Stimulated activated naive CD8-positive, alpha-beta T cell treated with anti-CD3 and anti-CD28 coated beads, Interleukin-15, amount 100 ng/mL, for 72 hours (primary cell): ENCODE results near the gene CDCP2.

Experiments used
- ATAC-seq: fragments of 150-1000 bp; cut with Tn5 transposase; 2 replicates; pipeline ENCODE4 v1.10.0; 2021; ENCODE audit warnings: mild to moderate bottlenecking, moderate library complexity
- DNase-seq, 2 donors: peaks; one replicate each; pipeline ENCODE4 v3.0.0; 2021 to 2022
- H3K27ac Mint-ChIP-seq, 2 donors: one replicate each; pipeline ENCODE4 v1.8.0; 2022; ENCODE audit warnings: mild to moderate bottlenecking in 2 of 2, mixed read lengths in 2 of 2, moderate library complexity in 2 of 2
- H3K27me3 Mint-ChIP-seq: one replicate; pipeline ENCODE4 v1.8.0; 2022; ENCODE audit warnings: mixed read lengths
- H3K4me1 Mint-ChIP-seq: one replicate; pipeline ENCODE4 v1.8.0; 2022; ENCODE audit warnings: mild to moderate bottlenecking, mixed read lengths
- H3K4me3 Mint-ChIP-seq, 2 donors: one replicate each; pipeline ENCODE4 v1.8.0; 2022; ENCODE audit warnings: mild to moderate bottlenecking in 2 of 2, mixed read lengths in 2 of 2, moderate library complexity in 1 of 2
- H3K9me3 Mint-ChIP-seq, 2 donors: one replicate each; pipeline ENCODE4 v1.8.0; 2022; ENCODE audit warnings: mixed read lengths in 2 of 2

Gene CDCP2

GRCh38 chr1:54131419-54131818 is 21.4 kb downstream of the CDCP2 start:
- DNase-seq (no peak), ATAC-seq (no peak)
- H3K9me3 Mint-ChIP-seq = no peaks in the 10 kb centered on the region
- H3K27ac Mint-ChIP-seq = no peak overlapping the region
- H3K4me1 Mint-ChIP-seq = no peaks in the 10 kb centered on the region
- H3K27me3 Mint-ChIP-seq = no peaks in the 10 kb centered on the region
- no peak overlapping the region for H3K4me3 Mint-ChIP-seq

- no peaks in the 10 kb centered on the region for H3K27me3 Mint-ChIP-seq
- H3K4me3 Mint-ChIP-seq = no peak overlapping the region
- ATAC-seq (no peak), DNase-seq (no peak)
- no peak overlapping the region for H3K27ac Mint-ChIP-seq
- H3K9me3 Mint-ChIP-seq = no peaks in the 10 kb centered on the region
- H3K4me1 Mint-ChIP-seq = peaks cover 4% of the 10 kb centered on the region
Observed at GRCh38 chr1:54129858-54130257, 22.9 kb downstream of the CDCP2 start.

- no peak for ATAC-seq
- Mint-ChIP-seq H3K27me3 (no peaks in the 10 kb centered on the region), H3K4me1 (peaks cover 11% of the 10 kb centered on the region), H3K9me3 (no peaks in the 10 kb centered on the region), H3K27ac (no peak overlapping the region), H3K4me3 (no peak overlapping the region)
- no peak for DNase-seq
Observed at GRCh38 chr1:54127594-54128300, 25.1 kb downstream of the CDCP2 start.

- no peak overlapping the region for H3K27ac Mint-ChIP-seq
- H3K4me1 Mint-ChIP-seq = peaks cover 18% of the 10 kb centered on the region
- H3K27me3 Mint-ChIP-seq = no peaks in the 10 kb centered on the region
- DNase-seq (no peak), ATAC-seq (no peak)
- H3K9me3 Mint-ChIP-seq = no peaks in the 10 kb centered on the region
- no peak overlapping the region for H3K4me3 Mint-ChIP-seq
Observed at GRCh38 chr1:54126271-54126815, 26.5 kb downstream of the CDCP2 start.

- no peak for ATAC-seq
- Mint-ChIP-seq H3K4me3 (no peak overlapping the region), H3K4me1 (peaks cover 19% of the 10 kb centered on the region), H3K9me3 (no peaks in the 10 kb centered on the region), H3K27me3 (no peaks in the 10 kb centered on the region), H3K27ac (peak overlapping the region in 1 of 2 donors; percentile 8)
- DNase-seq = no peak
Observed at GRCh38 chr1:54125386-54126070, 27.3 kb downstream of the CDCP2 start.

GRCh38 chr1:54124906-54125305 is 27.9 kb downstream of the CDCP2 start:
- H3K4me1 Mint-ChIP-seq = peaks cover 19% of the 10 kb centered on the region
- no peak overlapping the region for H3K4me3 Mint-ChIP-seq
- H3K27me3 Mint-ChIP-seq = no peaks in the 10 kb centered on the region
- H3K9me3 Mint-ChIP-seq = no peaks in the 10 kb centered on the region
- ATAC-seq = no peak
- no peak for DNase-seq
- H3K27ac Mint-ChIP-seq = peak overlapping the region in 1 of 2 donors; percentile 69

- Mint-ChIP-seq H3K9me3 (no peaks in the 10 kb centered on the region), H3K4me3 (no peak overlapping the region), H3K27ac (no peak overlapping the region), H3K27me3 (no peaks in the 10 kb centered on the region), H3K4me1 (peaks cover 19% of the 10 kb centered on the region)
- DNase-seq (no peak), ATAC-seq (no peak)
Observed at GRCh38 chr1:54124472-54124871, 28.3 kb downstream of the CDCP2 start.

- H3K27me3 Mint-ChIP-seq = no peaks in the 10 kb centered on the region
- no peak for ATAC-seq
Observed at GRCh38 chr1:54122992-54123391, 29.8 kb downstream of the CDCP2 start.

GRCh38 chr1:54122135-54122751 is 30.6 kb downstream of the CDCP2 start:
- Mint-ChIP-seq H3K4me3 (peak overlapping the region; percentile 45 to 58), H3K4me1 (peaks cover 19% of the 10 kb centered on the region), H3K9me3 (no peaks in the 10 kb centered on the region), H3K27me3 (no peaks in the 10 kb centered on the region), H3K27ac (no peak overlapping the region)
- DNase-seq (no peak), ATAC-seq (peak; percentile 9)

More at GRCh38 chr1:54122992-54123391, 29.8 kb downstream of the CDCP2 start:
- no peaks in the 10 kb centered on the region for H3K9me3 Mint-ChIP-seq
- H3K4me1 Mint-ChIP-seq = peaks cover 19% of the 10 kb centered on the region
- no peak overlapping the region for H3K4me3 Mint-ChIP-seq
- no peak for DNase-seq
- H3K27ac Mint-ChIP-seq = no peak overlapping the region

GRCh38 chr1:54121482-54122134 is 31.2 kb downstream of the CDCP2 start:
- Mint-ChIP-seq H3K27ac (no peak overlapping the region), H3K9me3 (no peaks in the 10 kb centered on the region), H3K4me1 (peaks cover 19% of the 10 kb centered on the region), H3K4me3 (peak overlapping the region; percentile 45 to 74), H3K27me3 (no peaks in the 10 kb centered on the region)
- DNase-seq (peak; percentile 75), ATAC-seq (peak; percentile 89)

- DNase-seq = no peak
- Mint-ChIP-seq H3K4me3 (peak overlapping the region in 1 of 2 donors; percentile 74), H3K27me3 (no peaks in the 10 kb centered on the region), H3K9me3 (no peaks in the 10 kb centered on the region), H3K4me1 (peaks cover 19% of the 10 kb centered on the region), H3K27ac (no peak overlapping the region)
- no peak for ATAC-seq
Observed at GRCh38 chr1:54120698-54121481, 31.9 kb downstream of the CDCP2 start.

- H3K4me1 Mint-ChIP-seq = peaks cover 18% of the 10 kb centered on the region
- no peak for ATAC-seq
- H3K27ac Mint-ChIP-seq = no peak overlapping the region
Observed at GRCh38 chr1:54120018-54120697, 32.6 kb downstream of the CDCP2 start.

GRCh38 chr1:54118704-54119103 is 34.1 kb downstream of the CDCP2 start:
- peaks cover 8% of the 10 kb centered on the region for H3K4me1 Mint-ChIP-seq
- no peaks in the 10 kb centered on the region for H3K27me3 Mint-ChIP-seq
- DNase-seq (no peak), ATAC-seq (no peak)
- H3K4me3 Mint-ChIP-seq = no peak overlapping the region
- no peak overlapping the region for H3K27ac Mint-ChIP-seq
- no peaks in the 10 kb centered on the region for H3K9me3 Mint-ChIP-seq

More at GRCh38 chr1:54120018-54120697, 32.6 kb downstream of the CDCP2 start:
- Mint-ChIP-seq H3K4me3 (no peak overlapping the region), H3K9me3 (no peaks in the 10 kb centered on the region), H3K27me3 (no peaks in the 10 kb centered on the region)
- DNase-seq = no peak

GRCh38 chr1:54117815-54118563 is 34.8 kb downstream of the CDCP2 start:
- Mint-ChIP-seq H3K9me3 (no peaks in the 10 kb centered on the region), H3K27me3 (no peaks in the 10 kb centered on the region), H3K4me1 (peaks cover 8% of the 10 kb centered on the region), H3K27ac (no peak overlapping the region), H3K4me3 (no peak overlapping the region)
- ATAC-seq (no peak), DNase-seq (no peak)
